ENCODE results near the gene GMDS.
A peak's percentile ranks its signal among the peaks of the same experiment; 100 is the strongest.

The GMDS gene

GRCh38 chr6:1770968-1771723 lies 474.3 kb downstream of the GMDS start:
- DNase-seq (ENCODE audit: low read depth): peak; percentile 13
- no peak for TF ChIP-seq CTCF (IDR thresholded peaks at IDR 0.05; ENCODE audit: insufficient read depth, low read depth, low read length, missing control alignments)
- H3K4me3 ChIP-seq (ENCODE audit: low read depth, low read length): no peak overlapping the region

GRCh38 chr6:1770435-1770843 lies 475.0 kb downstream of the GMDS start:
- no peak for TF ChIP-seq CTCF (IDR thresholded peaks at IDR 0.05; ENCODE audit: insufficient read depth, low read depth, low read length, missing control alignments)
- H3K4me3 ChIP-seq (ENCODE audit: low read depth, low read length): no peak overlapping the region
- DNase-seq (ENCODE audit: low read depth): peak; percentile 72

GRCh38 chr6:1767481-1768246 lies 477.7 kb downstream of the GMDS start:
- H3K4me3 ChIP-seq (ENCODE audit: low read depth, low read length): no peak overlapping the region
- no peak for DNase-seq (ENCODE audit: low read depth)
- no peak for TF ChIP-seq CTCF (IDR thresholded peaks at IDR 0.05; ENCODE audit: insufficient read depth, low read depth, low read length, missing control alignments)

- DNase-seq (ENCODE audit: low read depth): no peak
- H3K4me3 ChIP-seq (ENCODE audit: low read depth, low read length): no peak overlapping the region
- TF ChIP-seq CTCF (IDR thresholded peaks at IDR 0.05; ENCODE audit: insufficient read depth, low read depth, low read length, missing control alignments): no peak
Measured at GRCh38 chr6:1766654-1767053, 478.8 kb downstream of the GMDS start.

GRCh38 chr6:1765160-1765903 lies 480.1 kb downstream of the GMDS start:
- no peak for DNase-seq (ENCODE audit: low read depth)
- H3K4me3 ChIP-seq (ENCODE audit: low read depth, low read length): no peak overlapping the region
- TF ChIP-seq CTCF (IDR thresholded peaks at IDR 0.05; ENCODE audit: insufficient read depth, low read depth, low read length, missing control alignments): no peak

- no peak for DNase-seq (ENCODE audit: low read depth)
- TF ChIP-seq CTCF (IDR thresholded peaks at IDR 0.05; ENCODE audit: insufficient read depth, low read depth, low read length, missing control alignments): no peak
- H3K4me3 ChIP-seq (ENCODE audit: low read depth, low read length): no peak overlapping the region
Measured at GRCh38 chr6:1764397-1764987, 480.9 kb downstream of the GMDS start.
